GM18858 (cell line): ENCODE results near the gene ERVK3-1.
"Not testable (repeated sequence)": the region's sequence is repeated elsewhere in the genome, so short reads cannot be mapped to it uniquely, and the experiment has no call there.

ENCODE experiments used
- ATAC-seq: cut with Tn5 transposase; IDR thresholded peaks from one replicate; pipeline ENCODE4 v1.9.1; 2021; ENCODE audit not compliant: unreplicated experiment

ERVK3-1 gene

DNA sequence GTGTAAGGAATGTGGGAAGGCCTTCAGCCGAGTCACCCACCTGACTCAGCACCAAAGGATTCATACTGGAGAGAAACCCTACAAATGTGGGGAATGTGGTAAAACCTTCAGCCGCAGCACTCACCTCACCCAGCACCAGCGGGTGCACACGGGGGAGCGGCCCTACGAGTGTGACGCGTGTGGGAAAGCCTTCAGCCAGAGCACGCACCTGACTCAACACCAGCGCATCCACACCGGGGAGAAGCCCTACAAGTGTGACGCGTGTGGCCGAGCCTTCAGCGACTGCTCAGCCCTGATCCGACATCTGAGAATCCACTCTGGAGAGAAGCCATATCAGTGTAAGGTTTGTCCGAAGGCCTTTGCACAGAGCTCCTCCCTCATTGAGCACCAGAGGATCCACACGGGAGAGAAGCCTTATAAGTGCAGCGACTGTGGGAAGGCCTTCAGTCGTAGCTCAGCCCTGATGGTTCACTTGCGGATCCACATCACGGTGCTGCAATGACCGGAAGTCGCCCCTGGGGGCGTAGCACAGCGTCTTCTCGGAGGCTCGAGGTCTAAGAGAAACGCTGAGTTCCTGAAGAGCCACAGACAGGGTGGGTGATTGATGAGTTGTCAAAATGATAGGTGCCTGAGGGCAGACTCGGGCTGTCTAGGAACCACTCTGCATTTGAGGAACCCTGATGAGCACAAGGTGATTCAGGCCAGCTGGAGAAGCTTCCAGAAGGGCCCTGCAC is 33.8 kb downstream of the ERVK3-1 start:
- no peak for ATAC-seq

GRCh38 chr19:58345558-58345957 is 40.4 kb downstream of the ERVK3-1 start:
- no peak for ATAC-seq

DNA sequence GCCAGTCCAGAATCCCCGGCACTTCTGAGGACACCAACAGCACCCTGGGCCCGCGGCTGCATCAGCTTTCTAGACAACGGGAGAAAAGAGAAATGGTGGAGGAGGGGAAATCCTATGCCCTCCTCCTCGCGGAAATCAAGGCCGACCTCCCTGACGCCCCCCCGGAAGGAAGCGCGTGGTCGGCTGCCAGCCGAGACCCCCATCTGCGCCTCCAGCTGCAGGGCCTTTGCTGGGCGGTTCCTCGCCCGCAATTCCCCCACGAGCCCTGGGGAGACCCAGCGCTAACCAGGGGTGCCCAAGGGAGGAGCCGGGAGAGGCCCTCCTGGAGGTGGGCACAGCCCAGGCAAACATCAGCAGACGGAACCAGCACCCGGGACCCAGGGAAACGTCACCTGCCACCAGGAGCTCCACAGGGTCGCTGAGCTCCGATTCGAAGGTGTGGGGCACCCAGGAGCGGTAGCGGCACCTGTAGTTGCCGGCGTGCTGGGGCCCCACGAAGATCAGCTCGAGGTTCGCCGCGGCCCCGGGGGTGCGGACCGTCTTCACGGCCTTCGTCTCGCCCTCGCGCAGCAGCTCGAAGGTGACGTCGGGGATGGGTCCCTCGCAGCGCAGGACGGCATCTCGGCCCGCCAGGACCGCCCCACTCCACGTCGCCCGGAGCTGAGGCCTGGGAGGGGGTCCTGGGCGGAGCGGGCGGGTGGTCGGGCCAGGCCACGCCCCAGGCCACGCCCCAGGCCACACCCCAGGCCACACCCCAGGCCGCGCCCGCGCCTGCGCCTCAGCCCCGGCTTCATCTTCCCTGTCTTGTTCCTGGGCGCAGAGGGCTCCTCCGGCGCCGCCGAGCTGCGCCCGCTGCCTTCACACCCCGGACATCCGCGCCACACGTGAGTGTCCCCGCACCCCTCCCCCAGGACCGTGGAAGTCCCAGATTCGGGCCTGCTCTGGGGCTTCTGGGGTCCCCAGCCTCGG is 42.1 kb downstream of the ERVK3-1 start:
- ATAC-seq, result no peak

- ATAC-seq, result not testable (repeated sequence)
Measured at GRCh38 chr19:58348080-58348479, 42.9 kb downstream of the ERVK3-1 start.

GRCh38 chr19:58349590-58349989 is 44.4 kb downstream of the ERVK3-1 start:
- no peak for ATAC-seq

DNA sequence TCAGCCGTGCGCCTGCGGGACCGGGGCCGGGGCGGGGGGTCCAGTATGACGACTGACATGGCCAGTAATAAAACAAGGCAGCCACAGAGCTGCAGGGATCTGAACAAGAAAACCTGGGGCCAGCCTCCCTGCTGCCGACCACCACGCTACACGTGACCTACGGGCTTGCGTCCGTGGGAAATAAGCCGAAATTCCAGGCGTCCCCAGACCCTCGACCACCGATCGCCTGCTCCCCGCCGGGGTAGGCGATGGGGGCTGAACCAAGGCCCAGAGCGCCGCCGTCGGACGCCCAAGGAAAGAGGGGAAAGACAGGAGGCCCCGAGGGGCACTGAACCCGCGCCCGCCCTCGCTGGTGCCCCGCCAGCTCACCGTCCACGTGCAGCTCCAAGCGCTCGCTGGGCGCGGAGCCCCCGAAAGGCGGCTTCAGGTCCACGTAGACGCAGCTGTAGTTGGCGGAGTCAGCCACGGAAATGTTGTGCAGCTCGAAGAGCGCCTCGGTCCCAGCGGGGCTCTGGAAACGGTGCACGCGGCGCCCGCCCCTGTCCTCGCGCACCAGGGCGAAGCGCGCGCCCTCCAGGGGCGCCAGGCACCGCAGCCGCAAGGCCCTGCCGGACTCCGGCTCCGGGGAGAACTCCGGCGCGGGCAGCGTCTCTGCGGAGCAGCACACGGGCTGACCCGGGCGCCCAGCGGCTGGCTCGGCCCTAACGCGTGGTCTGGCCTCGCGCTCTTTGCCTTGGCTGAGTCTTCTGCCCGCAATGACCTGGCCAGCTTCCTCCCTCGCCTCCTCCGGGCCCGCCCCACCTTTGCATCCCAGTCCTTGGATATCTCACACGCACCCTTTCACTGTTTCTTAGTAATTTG is 45.1 kb downstream of the ERVK3-1 start:
- no peak for ATAC-seq

GRCh38 chr19:58350871-58351557 is 45.8 kb downstream of the ERVK3-1 start:
- no peak for ATAC-seq

DNA sequence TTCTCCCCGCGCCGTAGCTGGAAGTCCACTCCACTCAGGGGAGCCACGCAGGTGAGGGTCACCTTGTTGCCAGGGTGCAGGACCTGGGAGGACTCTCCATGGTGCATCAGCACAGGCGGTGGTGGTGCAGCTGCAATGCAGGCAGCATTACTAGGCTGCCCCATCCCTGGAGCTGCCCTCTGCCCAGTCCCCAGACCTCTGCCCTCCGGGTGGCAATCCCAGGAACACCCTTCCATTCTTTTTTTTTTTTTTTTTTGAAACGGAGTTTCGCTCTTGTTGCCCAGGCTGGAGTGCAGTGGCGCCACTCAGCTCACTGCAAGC is 46.3 kb downstream of the ERVK3-1 start:
- no peak for ATAC-seq

DNA sequence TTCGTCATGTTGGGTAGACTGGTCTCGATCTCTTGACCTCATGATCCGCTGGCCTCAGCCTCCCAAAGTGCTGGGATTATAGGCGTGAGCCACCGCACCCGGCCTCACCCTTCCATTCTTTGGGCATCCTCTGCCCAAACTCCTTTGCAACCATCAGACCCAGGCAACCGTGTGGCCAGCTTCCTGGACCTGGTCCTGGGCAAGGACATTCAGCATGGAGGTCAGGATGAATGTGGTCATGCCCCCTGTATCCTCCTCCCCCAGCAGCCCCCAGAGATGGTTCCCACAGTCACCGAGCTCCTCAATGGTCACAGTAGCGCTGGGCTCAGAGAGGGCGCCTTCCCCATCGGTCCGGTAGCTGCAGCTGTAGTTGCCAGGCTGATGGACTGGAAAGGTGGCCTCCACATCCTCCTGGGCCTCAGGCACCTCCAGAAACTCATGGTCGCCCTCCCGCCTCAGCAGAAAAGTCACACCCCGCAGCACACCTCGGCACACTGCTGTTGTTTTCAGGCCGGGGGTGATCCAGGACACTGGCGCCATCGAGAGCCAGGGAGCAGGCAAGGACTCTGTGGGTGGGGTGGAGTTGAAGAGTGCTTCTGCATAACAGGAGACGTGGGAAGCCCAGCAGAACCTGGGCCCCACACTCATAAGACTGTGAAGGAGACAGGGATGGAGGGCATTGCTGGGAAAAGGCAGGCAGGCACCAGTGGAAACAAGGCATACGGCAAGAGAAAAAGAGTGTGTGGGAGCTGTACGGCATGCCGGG is 47.0 kb downstream of the ERVK3-1 start:
- ATAC-seq, result no peak

- no peak for ATAC-seq
Measured at GRCh38 chr19:58352760-58353671, 47.8 kb downstream of the ERVK3-1 start, which contains the start of gene A1BG. A1BG (minus strand) TSS chr19:58353492; CDS start chr19:58353437, 55 bp downstream.

DNA sequence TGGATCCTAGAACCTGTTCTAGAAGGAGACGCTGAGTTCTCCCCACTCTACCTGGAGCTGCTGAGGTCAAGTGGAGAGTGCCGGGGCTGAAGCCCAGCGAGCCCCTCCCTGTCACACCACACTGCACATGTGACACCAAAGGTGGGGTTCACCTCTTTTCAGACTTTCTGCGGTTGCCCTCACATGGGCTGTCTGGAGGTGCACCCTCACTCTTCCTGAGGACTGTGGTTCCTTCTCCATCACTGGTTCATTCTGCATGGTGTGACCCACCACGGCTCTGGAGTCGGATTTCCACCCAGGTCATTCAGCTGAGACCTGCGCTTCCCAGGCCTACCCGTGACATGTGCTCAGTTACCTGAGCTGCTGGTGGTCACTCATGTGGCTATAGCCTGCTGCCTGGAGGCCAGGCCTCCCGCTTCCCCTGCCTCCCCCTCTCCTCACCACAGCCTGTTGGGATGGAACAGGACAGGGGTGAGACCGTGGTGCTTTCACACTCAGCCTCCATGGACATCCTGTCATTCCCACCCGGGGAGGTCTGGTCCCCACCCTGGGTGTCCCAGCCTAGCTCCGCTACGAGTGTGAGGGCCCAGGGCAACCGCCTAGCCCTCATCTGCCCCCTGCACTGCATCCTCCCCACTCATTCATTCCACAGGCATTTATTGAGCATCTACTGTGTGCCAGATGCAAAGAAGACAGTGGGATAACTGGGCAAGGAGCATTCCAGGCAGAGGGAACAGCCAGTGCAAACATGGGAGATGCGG is 48.7 kb downstream of the ERVK3-1 start:
- ATAC-seq, result no peak

DNA sequence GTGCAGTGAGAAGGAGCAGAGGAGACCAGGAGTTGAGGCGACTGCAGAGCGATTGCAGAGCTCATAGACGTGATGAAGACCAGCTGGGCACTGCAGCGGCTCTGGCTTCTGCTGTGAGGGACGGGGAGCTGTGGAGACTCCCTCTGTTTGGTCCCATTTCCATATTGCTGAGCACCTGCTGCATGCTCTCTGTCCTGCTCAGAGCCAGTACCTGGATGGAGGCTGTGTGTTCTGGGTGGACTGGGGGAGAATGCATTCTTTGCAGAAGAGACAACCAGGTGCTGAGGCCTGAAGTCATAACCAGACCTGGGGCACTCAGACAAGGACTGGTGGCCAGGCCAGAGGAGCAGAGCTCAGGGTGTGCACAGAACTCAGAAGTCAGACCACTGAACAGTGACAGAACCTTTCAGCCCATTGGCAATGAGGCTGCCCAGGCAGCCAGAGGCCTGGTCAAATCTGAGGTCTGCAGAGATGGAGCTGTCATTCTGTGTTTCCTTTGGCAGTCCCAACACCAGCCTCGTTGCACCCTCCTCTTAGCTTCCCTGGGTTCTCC is 49.4 kb downstream of the ERVK3-1 start:
- no peak for ATAC-seq

GRCh38 chr19:58355215-58355796 is 50.1 kb downstream of the ERVK3-1 start:
- ATAC-seq, result no peak

GRCh38 chr19:58355908-58356765 is 51.0 kb downstream of the ERVK3-1 start:
- no peak for ATAC-seq

DNA sequence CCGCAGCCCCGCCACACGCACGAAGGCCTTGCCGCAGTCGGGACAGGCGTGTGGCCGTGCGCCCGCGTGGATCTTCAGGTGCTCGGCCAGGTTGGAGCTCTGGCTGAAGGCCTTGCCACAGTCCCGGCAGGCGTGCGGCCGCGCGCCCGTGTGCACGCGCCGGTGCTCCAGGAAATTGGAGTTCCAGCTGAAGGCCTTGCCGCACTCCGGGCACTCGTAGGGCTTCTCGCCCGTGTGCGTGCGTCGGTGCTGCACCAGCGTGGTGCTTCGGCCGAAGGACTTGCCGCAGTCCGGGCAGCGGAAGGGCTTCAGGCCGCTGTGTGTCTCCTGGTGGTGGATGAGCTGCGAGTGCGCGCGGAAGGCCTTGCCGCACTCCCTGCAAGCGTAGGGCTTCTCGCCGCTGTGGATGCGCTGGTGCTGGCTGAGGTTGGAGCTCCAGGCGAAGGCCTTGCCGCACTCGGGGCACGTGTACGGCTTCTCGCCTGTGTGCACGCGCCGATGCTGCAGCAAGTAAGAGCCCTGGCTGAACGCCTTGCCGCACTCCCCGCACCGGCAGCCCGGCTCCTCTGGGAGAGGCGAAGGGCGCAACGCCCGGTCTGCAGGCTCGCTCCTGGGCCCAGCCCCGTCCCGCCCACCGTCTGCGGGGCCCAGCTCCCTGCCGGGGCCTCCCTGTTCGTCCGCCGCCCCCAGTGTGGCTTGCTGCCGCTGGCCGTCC is 51.7 kb downstream of the ERVK3-1 start:
- no peak for ATAC-seq
